Activated T-cell treated with anti-CD3 and anti-CD28 coated beads, Interleukin-2, amount 50 U/mL, for 4 hours (primary cell): ENCODE data around the gene PPM1K. TPM values are rescaled to one million over a fixed set of nuclear protein-coding genes. Genes with fewer than 3 reads are reported as not detected.

Experiments
- ATAC-seq, 2 donors: fragments of 200-7000 bp; cut with Tn5 transposase; one replicate each; pipeline ENCODE4 v1.10.0; 2021
- DNase-seq: peaks from one replicate; pipeline ENCODE4 v3.0.0-alpha.2; 2020
- H3K27me3 Mint-ChIP-seq: one replicate; pipeline ENCODE4 v1.8.0; 2021; ENCODE audit warnings: low read depth, mixed read lengths
- H3K36me3 Mint-ChIP-seq: one replicate; pipeline ENCODE4 v1.8.0; 2022; ENCODE audit warnings: mixed read lengths; ENCODE audit not compliant: insufficient read depth
- H3K4me1 Mint-ChIP-seq: one replicate; pipeline ENCODE4 v1.8.0; 2021; ENCODE audit warnings: low read depth, mixed read lengths
- H3K4me3 Mint-ChIP-seq: one replicate; pipeline ENCODE4 v1.8.0; 2021; ENCODE audit warnings: mild to moderate bottlenecking, moderate library complexity, mixed read lengths
- H3K9me3 Mint-ChIP-seq: one replicate; pipeline ENCODE4 v1.8.0; 2021; ENCODE audit warnings: mixed read lengths
- total RNA-seq, 3 donors: library from RNA; stranded (reverse); gene quantifications; one replicate each; pipeline ENCODE4 v1.2.1, GENCODE V29; 2021

The PPM1K gene
- total RNA-seq, 3 donors from 2014 or later, result 31.5 to 38.4 (median 35.9) TPM

DNA sequence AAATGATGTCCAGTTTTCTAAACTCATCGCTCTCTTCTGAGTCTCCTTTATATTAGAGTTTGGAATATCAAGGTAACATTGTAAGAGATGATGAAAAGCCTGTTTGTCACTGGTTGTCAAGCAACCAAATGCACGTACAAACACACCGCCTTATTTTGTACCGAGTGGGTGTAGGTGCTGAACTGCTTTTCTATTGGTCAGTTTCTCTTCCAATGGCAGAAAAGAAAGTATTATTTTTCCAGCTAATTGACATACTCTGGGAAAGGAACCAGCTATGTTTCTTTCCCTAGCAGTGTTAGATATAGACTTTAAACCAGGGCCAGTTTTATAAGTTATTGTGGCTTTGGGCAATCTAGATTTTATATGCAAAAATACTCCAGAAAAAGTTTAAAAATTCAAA lies 6.6 kb upstream of the PPM1K start:
- no peak for DNase-seq
- H3K36me3 Mint-ChIP-seq, result no peaks in the 10 kb centered on the region

DNA sequence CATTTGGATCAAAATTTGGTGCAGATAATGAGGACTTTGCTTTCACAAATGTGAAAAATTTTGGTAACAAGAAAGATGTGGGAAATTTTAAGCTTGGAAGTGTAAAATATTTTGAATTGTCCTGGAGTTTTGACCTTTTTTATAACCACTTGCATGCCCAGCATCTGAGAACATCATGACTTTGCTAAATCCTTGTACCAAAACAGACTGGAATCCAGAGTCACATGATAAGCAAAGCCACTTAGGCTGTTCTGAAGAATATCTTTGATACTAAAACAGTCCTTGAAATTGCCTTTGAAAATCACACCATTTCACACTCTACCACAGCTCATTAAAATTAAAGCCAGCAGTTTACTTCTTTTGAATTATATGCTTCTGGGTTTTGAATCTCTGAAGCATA lies 2.5 kb upstream of the PPM1K start:
- Mint-ChIP-seq H3K9me3 (no peaks in the 10 kb centered on the region), H3K4me3 (no peak overlapping the region), H3K36me3 (no peaks in the 10 kb centered on the region), H3K27me3 (no peaks in the 10 kb centered on the region), H3K4me1 (peaks cover 22% of the 10 kb centered on the region)
- no peak for DNase-seq
- no peak for ATAC-seq

More for the DNA sequence above, 6.6 kb upstream of the PPM1K start:
- no peaks in the 10 kb centered on the region for H3K9me3 Mint-ChIP-seq
- H3K27me3 Mint-ChIP-seq, result no peaks in the 10 kb centered on the region
- H3K4me3 Mint-ChIP-seq, result no peak overlapping the region
- H3K4me1 Mint-ChIP-seq, result peaks cover 2% of the 10 kb centered on the region
- ATAC-seq, result no peak

DNA sequence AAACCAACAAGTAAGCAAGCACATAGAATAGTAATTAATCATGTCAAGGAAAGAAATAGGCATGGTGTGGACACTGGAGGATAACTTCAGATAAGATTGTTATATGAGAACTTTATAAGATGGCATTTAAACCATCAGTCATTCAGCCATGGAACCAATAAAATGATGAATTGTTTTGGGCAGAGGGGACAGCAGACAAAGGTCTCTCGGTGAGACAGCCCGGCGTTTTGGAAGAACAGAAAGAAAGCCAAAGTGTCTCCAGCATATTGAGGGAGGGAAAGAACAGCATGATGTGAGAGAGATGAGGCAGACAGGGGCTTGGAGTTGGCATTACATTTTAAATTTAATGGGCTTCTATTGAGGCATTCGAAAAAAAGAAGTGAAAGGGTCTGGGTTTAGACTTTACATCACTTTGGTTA lies 883 bp upstream of the PPM1K start:
- Mint-ChIP-seq H3K4me3 (peak overlapping the region; percentile 96), H3K27me3 (no peaks in the 10 kb centered on the region)

DNA sequence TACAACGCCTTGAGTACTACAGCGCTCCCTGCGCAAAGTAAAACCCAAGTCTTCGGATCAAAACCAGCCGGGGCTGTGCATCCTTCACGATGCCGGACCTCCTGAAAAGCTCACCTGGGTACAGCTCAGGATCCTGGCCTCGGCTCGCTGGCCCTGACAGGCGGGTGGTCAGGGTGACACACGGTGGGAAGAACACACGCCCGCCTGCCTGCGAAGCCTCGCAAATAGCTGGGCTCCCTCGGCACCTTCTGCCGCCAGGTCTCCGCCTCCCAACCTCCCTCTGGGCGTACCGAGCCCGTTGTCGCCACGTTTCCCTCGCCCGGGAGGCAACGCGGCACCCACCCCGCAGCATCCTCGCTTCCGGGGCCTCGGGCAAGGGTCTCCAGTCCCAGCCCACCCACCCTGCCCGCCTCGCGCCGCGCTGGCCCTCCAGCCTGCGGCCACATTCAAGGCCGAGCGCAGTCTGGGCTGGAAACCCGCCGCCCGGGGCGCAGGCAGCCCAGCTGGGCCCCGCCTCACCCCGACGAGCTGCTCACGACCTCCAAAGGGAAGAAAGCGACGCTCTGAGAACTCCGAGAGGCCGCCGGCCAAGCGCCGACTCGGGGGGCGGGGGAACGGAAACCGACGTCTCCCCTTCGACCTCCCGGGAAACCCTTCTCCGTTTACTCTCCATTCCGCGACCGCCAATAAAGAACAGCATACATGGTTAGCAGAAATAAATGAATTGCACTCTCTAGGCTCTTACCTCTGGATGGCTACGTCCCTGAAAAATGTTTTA lies 511 bp downstream of the PPM1K start:
- peak; percentile 49 for DNase-seq
- ATAC-seq, result peak; percentile 37 to 41
- no peaks in the 10 kb centered on the region for H3K27me3 Mint-ChIP-seq
- H3K4me3 Mint-ChIP-seq, result peak overlapping the region; percentile 96
- no peaks in the 10 kb centered on the region for H3K9me3 Mint-ChIP-seq
- H3K36me3 Mint-ChIP-seq, result no peaks in the 10 kb centered on the region
- H3K4me1 Mint-ChIP-seq, result peaks cover 49% of the 10 kb centered on the region

More for the DNA sequence above, 883 bp upstream of the PPM1K start:
- ATAC-seq, result no peak
- Mint-ChIP-seq H3K4me1 (peaks cover 36% of the 10 kb centered on the region), H3K36me3 (no peaks in the 10 kb centered on the region), H3K9me3 (no peaks in the 10 kb centered on the region)
- DNase-seq, result no peak

DNA sequence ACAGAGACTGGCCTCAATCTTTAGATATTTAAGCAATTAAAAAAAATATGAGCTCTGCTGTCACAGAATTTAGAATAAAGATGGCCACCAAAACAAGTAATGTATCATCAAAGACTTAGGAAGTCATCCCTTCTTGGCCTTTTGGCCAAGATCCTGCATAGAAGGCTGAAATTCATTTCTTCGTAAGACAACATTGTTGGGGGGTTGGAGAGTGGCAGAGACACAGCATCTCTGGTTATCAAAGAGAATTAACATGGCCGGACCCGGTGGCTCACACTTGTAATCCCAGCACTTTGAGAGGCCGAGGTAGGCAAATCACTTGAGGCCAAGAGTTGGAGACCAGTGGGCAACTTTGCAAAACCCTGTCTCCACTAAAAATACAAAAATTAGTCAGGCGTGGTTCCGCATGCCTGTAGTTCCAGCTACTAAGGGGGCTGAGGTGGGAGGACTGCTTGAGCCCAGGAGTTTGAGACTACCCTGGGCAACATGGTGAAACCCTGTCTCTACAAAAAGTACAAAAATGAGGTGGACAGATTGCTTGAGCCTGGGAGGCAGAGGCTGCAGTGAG lies 4.0 kb downstream of the PPM1K start:
- ATAC-seq (no peak), DNase-seq (no peak)
- Mint-ChIP-seq H3K36me3 (peaks cover 13% of the 10 kb centered on the region), H3K4me3 (no peak overlapping the region), H3K27me3 (no peaks in the 10 kb centered on the region), H3K9me3 (no peaks in the 10 kb centered on the region), H3K4me1 (peaks cover 69% of the 10 kb centered on the region)

DNA sequence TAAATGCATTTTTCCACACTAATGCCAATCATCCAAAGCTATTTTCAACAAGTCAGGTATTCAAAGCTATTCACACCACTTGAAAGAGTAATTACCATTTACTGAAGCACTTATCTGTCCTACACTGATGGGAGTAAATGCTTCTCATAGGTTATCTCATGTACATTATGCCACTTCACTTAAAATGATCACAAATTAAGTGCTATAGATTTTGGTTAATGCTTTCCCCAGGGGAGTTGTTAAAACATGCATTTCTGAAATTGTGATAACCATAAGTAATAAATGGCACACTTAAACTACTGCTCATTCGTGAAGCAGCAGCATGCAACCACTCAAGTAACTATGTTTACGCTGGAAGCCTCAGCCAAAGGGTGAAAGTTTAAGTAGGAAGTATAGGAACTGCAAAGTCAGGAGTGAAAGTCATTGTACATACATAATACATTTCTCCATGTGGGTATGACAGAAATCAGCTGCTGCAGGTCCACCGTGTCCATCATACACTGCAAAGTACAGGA lies 6.6 kb downstream of the PPM1K start:
- Mint-ChIP-seq H3K4me3 (no peak overlapping the region), H3K9me3 (no peaks in the 10 kb centered on the region), H3K36me3 (peaks cover 19% of the 10 kb centered on the region), H3K27me3 (no peaks in the 10 kb centered on the region), H3K4me1 (peaks cover 64% of the 10 kb centered on the region)
- ATAC-seq (no peak), DNase-seq (no peak)

DNA sequence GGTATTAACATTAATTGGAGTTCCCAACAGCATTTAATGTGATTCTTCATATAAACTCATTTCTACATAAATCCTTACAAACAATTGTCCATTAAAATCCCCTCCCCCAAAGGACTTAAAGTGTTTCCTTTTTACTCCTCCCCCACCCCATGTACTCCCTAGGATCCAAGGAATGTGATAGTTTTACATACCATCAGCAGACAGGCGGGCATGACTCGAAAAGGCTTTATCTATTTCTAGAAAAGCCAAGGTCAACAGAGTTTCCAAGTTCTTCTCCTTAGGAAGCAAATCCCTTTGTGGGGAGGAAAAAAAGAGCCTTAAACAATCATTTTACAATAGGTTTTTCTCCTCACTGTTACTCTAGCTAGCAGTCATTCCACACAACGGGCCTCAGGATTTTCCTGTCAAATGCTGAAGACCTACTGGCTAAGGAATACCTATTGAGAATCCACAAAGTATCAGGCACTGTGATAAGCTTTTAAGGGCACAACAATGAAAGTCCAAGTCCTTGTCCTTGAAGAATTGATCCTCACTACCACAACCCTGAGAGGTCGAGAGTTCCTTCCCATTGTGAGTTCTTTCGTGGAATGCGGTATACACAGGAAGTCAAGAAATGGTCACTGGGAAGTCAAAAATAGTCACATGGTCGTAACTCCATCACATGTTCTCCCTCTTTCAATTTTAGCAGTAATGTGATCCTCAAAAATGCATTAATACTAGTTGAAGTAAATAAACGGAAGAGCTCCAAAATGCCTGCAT lies 7.2 kb downstream of the PPM1K start:
- DNase-seq (no peak), ATAC-seq (no peak)
- H3K9me3 Mint-ChIP-seq, result no peaks in the 10 kb centered on the region
- H3K4me3 Mint-ChIP-seq, result no peak overlapping the region
- H3K27me3 Mint-ChIP-seq, result no peaks in the 10 kb centered on the region
- peaks cover 58% of the 10 kb centered on the region for H3K4me1 Mint-ChIP-seq
- H3K36me3 Mint-ChIP-seq, result peaks cover 19% of the 10 kb centered on the region

DNA sequence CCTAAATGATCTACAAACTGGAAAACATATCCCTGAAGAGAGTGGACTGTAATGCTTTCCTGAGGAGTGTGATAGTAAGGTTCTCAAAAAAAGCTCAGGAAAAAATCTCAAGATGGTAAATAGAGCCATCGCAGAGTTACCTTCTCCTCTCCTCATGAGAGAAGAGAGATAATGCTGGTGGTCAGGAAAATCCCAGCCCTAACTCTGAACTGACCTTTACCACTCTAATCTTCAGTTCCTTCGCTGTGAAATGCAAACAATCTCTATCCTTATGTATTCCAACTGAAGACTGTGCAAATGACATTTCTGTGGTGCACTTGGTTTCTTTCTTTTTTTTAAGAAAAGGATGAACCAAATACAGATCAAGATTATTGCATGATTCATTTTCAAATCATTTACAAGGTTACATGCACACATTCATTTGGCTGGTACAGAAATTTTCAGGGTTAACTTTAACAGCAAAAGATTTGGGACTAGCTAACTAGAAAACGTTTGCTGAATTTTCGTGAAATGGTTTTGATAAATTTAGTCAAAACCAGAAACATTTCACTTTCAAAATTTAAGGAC lies 8.3 kb downstream of the PPM1K start:
- Mint-ChIP-seq H3K27me3 (no peaks in the 10 kb centered on the region), H3K36me3 (peaks cover 20% of the 10 kb centered on the region), H3K4me1 (peaks cover 49% of the 10 kb centered on the region), H3K4me3 (no peak overlapping the region), H3K9me3 (no peaks in the 10 kb centered on the region)
- ATAC-seq (no peak), DNase-seq (no peak)

DNA sequence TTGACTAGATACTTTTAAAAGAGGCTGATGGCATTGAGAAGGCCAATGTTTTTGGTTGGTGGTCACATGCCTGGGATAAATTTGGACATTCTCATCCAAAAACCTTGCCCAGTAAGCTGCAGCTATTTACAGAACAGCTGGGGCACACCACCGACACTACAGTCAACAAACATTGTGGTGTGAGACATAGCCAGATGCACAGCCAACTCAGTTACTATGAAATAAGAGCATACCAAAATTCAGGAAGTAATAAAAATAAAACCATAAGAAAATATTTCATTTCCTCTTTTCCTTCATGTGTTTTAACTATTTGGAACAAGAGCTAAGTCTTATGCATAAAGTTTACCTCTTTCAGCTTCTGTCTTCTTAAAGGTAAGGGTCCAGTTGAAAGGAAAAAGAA lies 8.8 kb downstream of the PPM1K start:
- ATAC-seq (no peak), DNase-seq (no peak)
- Mint-ChIP-seq H3K9me3 (no peaks in the 10 kb centered on the region), H3K27me3 (no peaks in the 10 kb centered on the region), H3K4me1 (peaks cover 48% of the 10 kb centered on the region), H3K36me3 (peaks cover 20% of the 10 kb centered on the region), H3K4me3 (no peak overlapping the region)

DNA sequence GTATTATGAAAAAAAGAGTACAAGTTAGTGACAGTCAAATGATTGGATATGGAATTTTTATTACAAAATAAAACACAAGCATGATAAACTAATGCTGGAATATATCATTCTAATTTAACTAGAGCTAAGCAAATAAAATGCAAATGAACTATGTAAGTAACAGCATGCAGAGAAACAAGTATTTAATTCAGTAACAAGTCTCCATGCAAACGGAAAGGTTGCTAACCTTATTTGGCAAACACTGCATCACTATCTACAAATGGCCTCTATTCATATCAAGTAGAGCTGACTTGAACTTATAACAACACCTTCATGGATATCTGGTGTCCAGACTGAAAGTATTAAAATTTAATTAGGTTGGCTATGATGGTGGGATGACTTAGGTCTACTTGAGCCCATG lies 15.4 kb downstream of the PPM1K start:
- DNase-seq (no peak), ATAC-seq (no peak)
- H3K9me3 Mint-ChIP-seq, result no peaks in the 10 kb centered on the region
- H3K36me3 Mint-ChIP-seq, result peaks cover 21% of the 10 kb centered on the region
- peaks cover 3% of the 10 kb centered on the region for H3K4me1 Mint-ChIP-seq
- no peak overlapping the region for H3K4me3 Mint-ChIP-seq
- no peaks in the 10 kb centered on the region for H3K27me3 Mint-ChIP-seq

DNA sequence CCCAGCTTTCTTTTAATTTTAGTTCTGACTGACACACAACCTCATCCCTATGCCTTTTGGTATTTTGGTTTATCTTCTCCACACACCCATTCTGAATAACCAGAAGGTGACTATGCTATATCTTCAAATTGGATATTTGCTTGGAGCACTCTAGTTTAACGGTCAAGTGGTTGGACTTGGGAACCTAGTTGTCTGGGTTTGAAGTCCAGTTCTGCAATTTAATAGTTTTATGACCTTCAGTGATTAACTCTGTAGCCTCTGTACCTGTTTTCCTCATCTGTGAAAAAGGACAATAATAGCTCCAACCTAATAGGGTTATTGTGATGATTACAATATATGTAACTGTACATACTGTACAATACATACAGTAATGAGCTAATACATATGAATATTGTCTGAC lies 20.0 kb downstream of the PPM1K start:
- ATAC-seq, result no peak
- Mint-ChIP-seq H3K4me1 (no peaks in the 10 kb centered on the region), H3K27me3 (no peaks in the 10 kb centered on the region), H3K9me3 (no peaks in the 10 kb centered on the region), H3K36me3 (peaks cover 32% of the 10 kb centered on the region), H3K4me3 (no peak overlapping the region)
- DNase-seq, result no peak

DNA sequence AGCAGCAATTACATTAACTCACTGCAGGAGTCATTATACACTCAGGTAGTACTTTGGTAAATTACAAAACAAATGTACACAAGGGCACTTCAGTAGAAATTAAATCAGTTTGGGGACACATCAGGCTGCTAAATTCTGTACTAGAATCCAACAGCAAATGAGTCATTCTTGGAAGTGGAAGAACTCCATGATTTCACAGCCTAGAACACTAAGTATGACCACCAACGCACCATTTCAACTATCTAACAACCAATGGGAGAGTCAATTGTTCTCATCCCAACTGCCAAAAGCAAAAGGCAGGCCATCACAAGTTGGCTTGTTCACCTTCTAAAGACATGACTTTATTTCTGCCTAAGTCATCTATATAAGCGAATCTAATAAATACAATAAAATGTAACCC lies 26.6 kb downstream of the PPM1K start:
- Mint-ChIP-seq H3K4me3 (no peak overlapping the region), H3K4me1 (no peaks in the 10 kb centered on the region), H3K36me3 (peaks cover 14% of the 10 kb centered on the region), H3K9me3 (no peaks in the 10 kb centered on the region), H3K27me3 (no peaks in the 10 kb centered on the region)
- ATAC-seq, result no peak
- no peak for DNase-seq

DNA sequence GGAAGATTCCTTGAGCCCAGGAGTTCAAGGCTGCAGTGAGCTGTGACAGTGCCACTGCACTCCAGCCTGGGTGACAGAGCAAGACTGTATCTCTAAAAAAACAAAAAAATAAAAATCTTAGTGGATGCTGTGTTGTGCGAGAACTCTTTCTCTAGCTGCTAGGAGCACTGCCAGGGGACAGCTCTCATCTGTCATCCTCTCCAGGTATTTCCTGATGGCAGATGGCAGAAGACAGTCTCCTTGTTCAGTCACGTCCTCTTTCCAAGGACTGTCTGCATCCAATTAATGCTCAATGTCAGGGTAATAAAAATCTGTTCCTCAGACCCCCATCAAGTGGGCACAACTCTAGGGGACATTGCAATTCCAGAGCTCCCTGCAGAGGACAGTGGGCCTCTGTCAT lies 29.2 kb downstream of the PPM1K start:
- no peaks in the 10 kb centered on the region for H3K9me3 Mint-ChIP-seq
- H3K27me3 Mint-ChIP-seq, result no peaks in the 10 kb centered on the region
- ATAC-seq (no peak), DNase-seq (no peak)
- no peak overlapping the region for H3K4me3 Mint-ChIP-seq
- H3K4me1 Mint-ChIP-seq, result no peaks in the 10 kb centered on the region
- no peaks in the 10 kb centered on the region for H3K36me3 Mint-ChIP-seq

DNA sequence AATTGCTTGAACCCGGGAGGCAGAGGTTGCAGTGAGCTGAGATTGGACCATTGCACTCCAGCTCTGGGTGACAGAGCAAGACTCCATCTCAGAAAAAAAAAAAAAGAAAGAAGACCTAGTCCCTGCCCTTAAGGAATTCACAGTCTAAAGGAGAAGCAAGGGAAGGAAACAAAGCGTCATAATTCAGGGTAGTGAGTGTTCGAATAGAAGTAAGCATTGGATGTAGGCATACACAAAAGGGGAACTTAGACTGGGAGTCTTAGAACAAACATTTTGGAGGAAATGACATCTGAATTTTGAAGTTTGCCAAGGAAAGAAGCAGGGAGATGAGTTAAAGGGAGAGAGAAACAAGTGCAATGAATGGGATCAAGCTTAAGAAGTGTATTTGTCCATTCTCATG lies 32.4 kb downstream of the PPM1K start:
- no peak for DNase-seq
- H3K4me1 Mint-ChIP-seq, result no peaks in the 10 kb centered on the region
- H3K9me3 Mint-ChIP-seq, result no peaks in the 10 kb centered on the region
- H3K36me3 Mint-ChIP-seq, result no peaks in the 10 kb centered on the region
- H3K4me3 Mint-ChIP-seq, result no peak overlapping the region
- ATAC-seq, result no peak
- no peaks in the 10 kb centered on the region for H3K27me3 Mint-ChIP-seq
